HepG2 (cell line): ENCODE results near the gene TUBGCP6. TPM values are rescaled to one million over a fixed set of nuclear protein-coding genes. Genes with fewer than 3 reads are reported as not detected.
A peak's percentile ranks its signal among the peaks of the same experiment; 100 is the strongest.

Experiments
- ARID4A ChIP-seq: sonication (generic); formaldehyde crosslinking; IDR thresholded peaks from 2 replicates; pipeline ENCODE4 v1.5.0; 2020; ENCODE audit warnings: mild to moderate bottlenecking, missing genetic modification reagents, borderline replicate concordance
- ATF7 ChIP-seq, 2 experiments: fragments of 450-650 bp in 1 of 2; sonication (generic) in 1 of 2; formaldehyde crosslinking in 1 of 2; IDR thresholded peaks; 2 replicates each; pipeline versions ENCODE4 v1.4.0 to v1.6.1; 2016 to 2020; ENCODE audit warnings: antibody characterized with exemption in 1 of 2, mild to moderate bottlenecking in 1 of 2, missing genetic modification reagents in 1 of 2
- CHD4 ChIP-seq: fragments of 200-600 bp; sonication (generic); IDR thresholded peaks from 2 replicates; pipeline ENCODE4 v1.7.0; 2017; ENCODE audit warnings: mild to moderate bottlenecking, low read length, borderline replicate concordance
- ERF ChIP-seq: IDR thresholded peaks from 2 replicates; pipeline ENCODE4 v1.6.1; 2018; ENCODE audit warnings: missing biosample characterization, missing genetic modification reagents
- GABPA ChIP-seq, 2 experiments: IDR thresholded peaks; 2 replicates each; pipeline ENCODE4 v1.6.1; 2011 to 2016; ENCODE audit warnings: low read depth in 2 of 2, low read length in 1 of 2, missing biosample characterization in 1 of 2, missing genetic modification characterization in 1 of 2
- HES4 ChIP-seq: sonication (generic); formaldehyde crosslinking; IDR thresholded peaks from 2 replicates; pipeline ENCODE4 v1.9.0; 2021; ENCODE audit warnings: mild to moderate bottlenecking, missing genetic modification reagents, borderline replicate concordance
- HNRNPK ChIP-seq: fragments of 200-400 bp; formaldehyde crosslinking; IDR thresholded peaks from 2 replicates; pipeline ENCODE4 v1.6.1; 2018; ENCODE audit warnings: low read length, low read depth, moderate library complexity, mild to moderate bottlenecking; ENCODE audit not compliant: poor library complexity, severe bottlenecking
- MIER3 ChIP-seq: IDR thresholded peaks from 2 replicates; pipeline ENCODE4 v1.6.1; 2016; ENCODE audit warnings: missing compliant biosample characterization, borderline replicate concordance
- NR2F6 ChIP-seq, 2 experiments: IDR thresholded peaks; 2 replicates each; pipeline ENCODE4 v1.6.1; 2016; ENCODE audit warnings: antibody characterized with exemption in 1 of 2, mild to moderate bottlenecking in 1 of 2
- PTBP1 ChIP-seq: fragments of 200-400 bp; formaldehyde crosslinking; IDR thresholded peaks from 2 replicates; pipeline ENCODE4 v1.6.1; 2018; ENCODE audit warnings: low read length, low read depth; ENCODE audit not compliant: poor library complexity, severe bottlenecking
- SALL1 ChIP-seq: sonication (generic); formaldehyde crosslinking; IDR thresholded peaks from 2 replicates; pipeline ENCODE4 v1.8.0; 2022; ENCODE audit warnings: mild to moderate bottlenecking, missing genetic modification reagents
- SALL2 ChIP-seq: sonication (generic); formaldehyde crosslinking; IDR thresholded peaks from 2 replicates; pipeline ENCODE4 v1.8.1; 2023; ENCODE audit warnings: mild to moderate bottlenecking, missing genetic modification reagents, inconsistent platforms
- SAP130 ChIP-seq: IDR thresholded peaks from 2 replicates; pipeline ENCODE4 v1.6.1; 2016; ENCODE audit warnings: low read depth
- STAT6 ChIP-seq: sonication (generic); formaldehyde crosslinking; IDR thresholded peaks from 2 replicates; pipeline ENCODE4 v1.4.0; 2020; ENCODE audit warnings: missing genetic modification reagents, mild to moderate bottlenecking, borderline replicate concordance
- ZBTB7B ChIP-seq: sonication (generic); formaldehyde crosslinking; IDR thresholded peaks from 2 replicates; pipeline ENCODE4 v1.4.0; 2020; ENCODE audit warnings: missing genetic modification reagents
- ZFY ChIP-seq: sonication (generic); formaldehyde crosslinking; IDR thresholded peaks from 2 replicates; pipeline ENCODE4 v1.4.0; 2020; ENCODE audit warnings: missing genetic modification reagents
- ZNF740 ChIP-seq: sonication (generic); formaldehyde crosslinking; IDR thresholded peaks from 2 replicates; pipeline ENCODE4 v1.4.0; 2020; ENCODE audit warnings: missing genetic modification reagents
- ZNF768 ChIP-seq: sonication (generic); formaldehyde crosslinking; IDR thresholded peaks from 2 replicates; pipeline ENCODE4 v1.4.0; 2020; ENCODE audit warnings: missing genetic modification reagents
- ZNF850 ChIP-seq: sonication (generic); formaldehyde crosslinking; conservative IDR thresholded peaks from 2 replicates; pipeline ENCODE4 v1.9.0; 2021; ENCODE audit warnings: mild to moderate bottlenecking, missing genetic modification reagents
- polyA plus RNA-seq, 8 experiments: library from polyadenylated mRNA; depleted of rRNA in 3 of 8; stranded (reverse) in 7 of 8; unstranded in 1 of 8; fragments of >200 nt; fragmentation: Illumina TruSeq in 4 of 8; extraction: Trizol in 4 of 8; gene quantifications; 2 replicates each; pipeline versions ENCODE4 v1.2.1 to v1.2.3, GENCODE V29; 2011 to 2016; ENCODE audit warnings: low read depth in 4 of 8, missing spikeins in 1 of 8, mixed read lengths in 1 of 8; ENCODE audit not compliant: insufficient read depth in 1 of 8
- total RNA-seq, 5 experiments: library from RNA; depleted of rRNA; stranded (reverse); fragments of >200 nt; fragmentation: Illumina TruSeq; extraction: Trizol; gene quantifications; 2 replicates each; pipeline ENCODE4 v1.2.3, GENCODE V29; 2016; ENCODE audit warnings: low read depth in 1 of 5
- TF ChIP-seq, protein P1 (sequence below): sonication (generic); formaldehyde crosslinking; IDR thresholded peaks from 2 replicates; pipeline ENCODE4 v1.4.0; 2020; ENCODE audit warnings: mild to moderate bottlenecking, missing genetic modification reagents

Gene TUBGCP6
- total and polyA plus RNA-seq, 2 of the 13 experiments (the other 11 are each of a cell fraction or from before 2014, with no cell fraction given) = 14.6 to 15.7 TPM

GRCh38 chr22:50185375-50186087, 59.3 kb downstream of the TUBGCP6 start, which contains the start of gene TRABD (continued):
- TF ChIP-seq HNRNPK (no peak), ATF7 (IDR thresholded peaks at IDR 0.05) (no peak), ATF7 (CRISPR knock-in tag; IDR thresholded peaks at IDR 0.05) (no peak), SALL2 (no peak), NR2F6 (IDR thresholded peaks at IDR 0.05) (no peak), NR2F6 (CRISPR knock-in tag; IDR thresholded peaks at IDR 0.05) (no peak), STAT6 (CRISPR knock-in tag) (no peak), ZNF740 (CRISPR knock-in tag) (peak; percentile 97), ZBTB7B (0 out of 2 replicates have a peak, but pooled peaks have one; percentile 23), CHD4 (0 out of 2 replicates have a peak, but pooled peaks have one; percentile 45), GABPA (IDR thresholded peaks at IDR 0.05; ENCODE audit: low read depth, low read length) (peak; percentile 24; the same call in 1 of the 2 replicates), GABPA (CRISPR knock-in tag; IDR thresholded peaks at IDR 0.05; ENCODE audit: low read depth) (no peak), ARID4A (CRISPR knock-in tag) (0 out of 2 replicates have a peak, but pooled peaks have one; percentile 10), PTBP1 (no peak), ZNF850 (CRISPR knock-in tag) (no peak), SALL1 (CRISPR knock-in tag) (peak; percentile 46; the same call in 1 of the 2 replicates), ZNF768 (peak; percentile 54; the same call in 1 of the 2 replicates), MIER3 (CRISPR knock-in tag) (no peak), ZFY (CRISPR knock-in tag) (peak; percentile 7; the same call in 1 of the 2 replicates), HES4 (CRISPR knock-in tag) (0 out of 2 replicates have a peak, but pooled peaks have one; percentile 33), SAP130 (CRISPR knock-in tag) (peak; percentile 44; the same call in 1 of the 2 replicates), ERF (peak; percentile 57; the same call in 1 of the 2 replicates)
- TF ChIP-seq, protein P1, sequence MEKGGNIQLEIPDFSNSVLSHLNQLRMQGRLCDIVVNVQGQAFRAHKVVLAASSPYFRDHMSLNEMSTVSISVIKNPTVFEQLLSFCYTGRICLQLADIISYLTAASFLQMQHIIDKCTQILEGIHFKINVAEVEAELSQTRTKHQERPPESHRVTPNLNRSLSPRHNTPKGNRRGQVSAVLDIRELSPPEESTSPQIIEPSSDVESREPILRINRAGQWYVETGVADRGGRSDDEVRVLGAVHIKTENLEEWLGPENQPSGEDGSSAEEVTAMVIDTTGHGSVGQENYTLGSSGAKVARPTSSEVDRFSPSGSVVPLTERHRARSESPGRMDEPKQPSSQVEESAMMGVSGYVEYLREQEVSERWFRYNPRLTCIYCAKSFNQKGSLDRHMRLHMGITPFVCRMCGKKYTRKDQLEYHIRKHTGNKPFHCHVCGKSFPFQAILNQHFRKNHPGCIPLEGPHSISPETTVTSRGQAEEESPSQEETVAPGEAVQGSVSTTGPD = no peak
